ENCODE data around the gene SLCO4A1. TPM values are rescaled to one million over a fixed set of nuclear protein-coding genes. Genes with fewer than 3 reads are reported as not detected.

SLCO4A1 gene
- total and polyA plus RNA-seq, 2 experiments from 2014 or later: 25.8 to 99.0 TPM

GRCh38 chr20:62650551-62651284, 8.4 kb downstream of the SLCO4A1 start:
- no peaks in the 10 kb centered on the region for H4K20me1 ChIP-seq (ENCODE audit: insufficient read depth, poor library complexity, severe bottlenecking)
- no peak overlapping the region for H3K4me3 ChIP-seq
- no peak for DNase-seq (ENCODE audit: low spot score)
- no peak for TF ChIP-seq EZH2 (IDR thresholded peaks at IDR 0.05; ENCODE audit: borderline replicate concordance)
- no peak for TF ChIP-seq EZH2phosphoT487 (IDR thresholded peaks at IDR 0.05; ENCODE audit: low read depth, severe bottlenecking, unreplicated experiment)
- TF ChIP-seq, protein P1, sequence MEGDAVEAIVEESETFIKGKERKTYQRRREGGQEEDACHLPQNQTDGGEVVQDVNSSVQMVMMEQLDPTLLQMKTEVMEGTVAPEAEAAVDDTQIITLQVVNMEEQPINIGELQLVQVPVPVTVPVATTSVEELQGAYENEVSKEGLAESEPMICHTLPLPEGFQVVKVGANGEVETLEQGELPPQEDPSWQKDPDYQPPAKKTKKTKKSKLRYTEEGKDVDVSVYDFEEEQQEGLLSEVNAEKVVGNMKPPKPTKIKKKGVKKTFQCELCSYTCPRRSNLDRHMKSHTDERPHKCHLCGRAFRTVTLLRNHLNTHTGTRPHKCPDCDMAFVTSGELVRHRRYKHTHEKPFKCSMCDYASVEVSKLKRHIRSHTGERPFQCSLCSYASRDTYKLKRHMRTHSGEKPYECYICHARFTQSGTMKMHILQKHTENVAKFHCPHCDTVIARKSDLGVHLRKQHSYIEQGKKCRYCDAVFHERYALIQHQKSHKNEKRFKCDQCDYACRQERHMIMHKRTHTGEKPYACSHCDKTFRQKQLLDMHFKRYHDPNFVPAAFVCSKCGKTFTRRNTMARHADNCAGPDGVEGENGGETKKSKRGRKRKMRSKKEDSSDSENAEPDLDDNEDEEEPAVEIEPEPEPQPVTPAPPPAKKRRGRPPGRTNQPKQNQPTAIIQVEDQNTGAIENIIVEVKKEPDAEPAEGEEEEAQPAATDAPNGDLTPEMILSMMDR (IDR thresholded peaks at IDR 0.05; ENCODE audit: poor library complexity): no peak
- no peaks in the 10 kb centered on the region for H3K27me3 ChIP-seq
- no peaks in the 10 kb centered on the region for H3K9me3 ChIP-seq (ENCODE audit: low read depth)
- no peaks in the 10 kb centered on the region for H3K79me2 ChIP-seq
- no peak overlapping the region for H2AFZ ChIP-seq
- peak overlapping the region; percentile 95 for H3K27ac ChIP-seq
- no peaks in the 10 kb centered on the region for H3K36me3 ChIP-seq (replicated peaks; ENCODE audit: insufficient read depth, low read depth)
- H3K4me1 ChIP-seq (ENCODE audit: insufficient read depth): peaks cover 24% of the 10 kb centered on the region
- no peaks in the 10 kb centered on the region for H3K9me2 ChIP-seq (replicated peaks; ENCODE audit: insufficient read depth)
- WGBS (ENCODE audit: low lambda C conversion rate, missing lambda C conversion rate): 86% methylated on average over 24 of the region's 24 CpGs
- no peak overlapping the region for H3K4me2 ChIP-seq

GRCh38 chr20:62651285-62652021, 9.2 kb downstream of the SLCO4A1 start:
- peak; percentile 65 for DNase-seq (ENCODE audit: low spot score)
- Histone ChIP-seq H3K9me2 (replicated peaks; ENCODE audit: insufficient read depth) (no peaks in the 10 kb centered on the region), H3K27ac (peak overlapping the region; percentile 95), H3K27me3 (no peaks in the 10 kb centered on the region), H3K4me3 (no peak overlapping the region), H2AFZ (no peak overlapping the region), H3K4me1 (ENCODE audit: insufficient read depth) (peaks cover 24% of the 10 kb centered on the region), H3K79me2 (no peaks in the 10 kb centered on the region), H3K36me3 (replicated peaks; ENCODE audit: insufficient read depth, low read depth) (no peaks in the 10 kb centered on the region), H3K9me3 (ENCODE audit: low read depth) (no peaks in the 10 kb centered on the region), H4K20me1 (ENCODE audit: insufficient read depth, poor library complexity, severe bottlenecking) (no peaks in the 10 kb centered on the region), H3K4me2 (peak overlapping the region; percentile 44)
- 72% methylated on average over 22 of the region's 24 CpGs for WGBS (ENCODE audit: low lambda C conversion rate, missing lambda C conversion rate)
- TF ChIP-seq EZH2 (IDR thresholded peaks at IDR 0.05; ENCODE audit: borderline replicate concordance): no peak
- TF ChIP-seq, protein P1 (IDR thresholded peaks at IDR 0.05; ENCODE audit: poor library complexity): no peak
- no peak for TF ChIP-seq EZH2phosphoT487 (IDR thresholded peaks at IDR 0.05; ENCODE audit: low read depth, severe bottlenecking, unreplicated experiment)

- TF ChIP-seq EZH2 (IDR thresholded peaks at IDR 0.05; ENCODE audit: borderline replicate concordance) (no peak), EZH2phosphoT487 (IDR thresholded peaks at IDR 0.05; ENCODE audit: low read depth, severe bottlenecking, unreplicated experiment) (no peak)
- TF ChIP-seq, protein P1 (IDR thresholded peaks at IDR 0.05; ENCODE audit: poor library complexity): no peak
- Histone ChIP-seq H3K36me3 (replicated peaks; ENCODE audit: insufficient read depth, low read depth) (no peaks in the 10 kb centered on the region), H3K27me3 (no peaks in the 10 kb centered on the region), H3K4me2 (peak overlapping the region; percentile 55), H4K20me1 (ENCODE audit: insufficient read depth, poor library complexity, severe bottlenecking) (no peaks in the 10 kb centered on the region), H3K4me1 (ENCODE audit: insufficient read depth) (peaks cover 24% of the 10 kb centered on the region), H2AFZ (peak overlapping the region; percentile 7), H3K27ac (peak overlapping the region; percentile 95), H3K79me2 (no peaks in the 10 kb centered on the region), H3K9me3 (ENCODE audit: low read depth) (no peaks in the 10 kb centered on the region), H3K9me2 (replicated peaks; ENCODE audit: insufficient read depth) (no peaks in the 10 kb centered on the region), H3K4me3 (no peak overlapping the region)
- DNase-seq (ENCODE audit: low spot score): peak; percentile 92
- WGBS (ENCODE audit: low lambda C conversion rate, missing lambda C conversion rate): 40% methylated on average over 36 of the region's 44 CpGs
Measured at GRCh38 chr20:62652041-62652893, 10.0 kb downstream of the SLCO4A1 start.
